ENCODE data around the gene SETSIP. TPM values are rescaled to one million over a fixed set of nuclear protein-coding genes. Genes with fewer than 3 reads are reported as not detected.
"Not testable (repeated sequence)": the region's sequence is repeated elsewhere in the genome, so short reads cannot be mapped to it uniquely, and the experiment has no call there.

Gene SETSIP
- total RNA-seq, 2 experiments from 2014 or later = not detected

DNA sequence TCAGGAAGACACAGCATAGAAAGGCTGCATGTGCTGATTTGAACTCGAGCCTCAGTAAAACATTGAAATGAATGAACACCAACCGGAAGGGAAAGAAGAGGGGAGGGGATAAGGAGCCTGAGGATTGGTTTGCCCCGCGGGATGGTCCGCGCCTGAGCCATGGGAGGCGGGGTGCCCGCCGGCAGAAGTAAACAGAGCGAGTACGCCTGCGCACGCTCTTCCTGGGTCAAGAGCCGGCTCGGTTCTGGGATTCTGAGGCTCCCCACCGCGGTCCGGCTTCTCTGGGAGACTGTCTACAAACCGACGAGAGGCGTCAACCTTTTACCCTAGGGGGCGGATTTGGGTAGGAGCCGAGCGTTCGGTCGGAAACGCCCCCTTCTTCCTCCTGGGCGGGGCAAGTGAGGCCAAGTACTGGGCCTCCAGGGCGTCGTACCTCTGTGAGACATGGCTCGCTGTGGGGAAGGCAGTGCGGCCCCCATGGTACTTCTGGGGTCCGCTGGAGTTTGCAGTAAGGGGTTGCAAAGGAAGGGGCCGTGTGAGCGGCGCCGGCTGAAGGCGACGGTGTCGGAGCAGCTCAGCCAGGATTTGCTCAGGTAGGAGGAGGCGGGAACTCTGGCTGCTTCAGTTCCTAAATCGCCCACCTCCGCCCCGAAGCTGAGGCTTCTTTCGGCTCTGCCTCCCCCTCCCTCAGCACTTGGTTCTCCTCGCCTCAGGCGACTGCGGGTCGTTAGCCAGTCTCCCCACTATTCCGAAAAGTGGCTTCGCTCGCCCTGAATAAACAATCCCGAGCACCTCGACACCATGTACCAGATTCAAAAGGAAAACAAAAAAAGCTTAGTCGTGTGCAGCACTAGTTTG lies 5.1 kb upstream of the SETSIP start, which contains the start of gene BTBD8:
BTBD8 (plus strand) TSS at position 218 of the 858 bp plus-strand sequence; CDS start at position 445, 227 bp downstream.
- Mint-ChIP-seq H3K9me3 (no peaks in the 10 kb centered on the region), H3K27me3 (no peaks in the 10 kb centered on the region), H3K36me3 (ENCODE audit: low read depth) (peaks cover 18% of the 10 kb centered on the region), H3K27ac (peak within 1 kb of the TSS; percentile 94), H3K4me1 (ENCODE audit: low read depth) (peaks cover 25% of the 10 kb centered on the region), H3K4me3 (peak within 1 kb of the TSS; percentile 94)
- Histone ChIP-seq H3K27me3 (ENCODE audit: control insufficient read depth in 1 of 2, insufficient read depth in 2 of 2, low read length in 2 of 2) (no peaks in the 10 kb centered on the region), H3K9me3 (ENCODE audit: control insufficient read depth in 1 of 2, insufficient read depth in 1 of 2, low read length in 2 of 2) (peaks cover 0 to 3% of the 10 kb centered on the region in 2 experiments), H3K4me1 (ENCODE audit: insufficient read depth, low read length) (peaks cover 8% of the 10 kb centered on the region), H3K4me3 (ENCODE audit: low read length) (peak within 1 kb of the TSS; percentile 69), H3K36me3 (ENCODE audit: insufficient read depth, low read length) (no peaks in the 10 kb centered on the region), H3K27ac (ENCODE audit: low read depth in 1 of 2, low read length in 2 of 2) (peak within 1 kb of the TSS; percentile 23 to 64)
- peak; percentile 73 to 92 (median 84) for DNase-seq
- intact Hi-C loops (cut with DNase I, micrococcal nuclease) = loop anchor here in 1 of 2 experiments (5.0 to 10.0 kb wide), 3 partner anchors 217 to 752 kb away; partner anchors contain the start of genes CDC7, GLMN, RPAP2 and RPL5
- ATAC-seq (ENCODE audit: poor library complexity) = peak; percentile 95
- CTCF ChIA-PET = no interaction called here
- TF ChIP-seq, protein P1, sequence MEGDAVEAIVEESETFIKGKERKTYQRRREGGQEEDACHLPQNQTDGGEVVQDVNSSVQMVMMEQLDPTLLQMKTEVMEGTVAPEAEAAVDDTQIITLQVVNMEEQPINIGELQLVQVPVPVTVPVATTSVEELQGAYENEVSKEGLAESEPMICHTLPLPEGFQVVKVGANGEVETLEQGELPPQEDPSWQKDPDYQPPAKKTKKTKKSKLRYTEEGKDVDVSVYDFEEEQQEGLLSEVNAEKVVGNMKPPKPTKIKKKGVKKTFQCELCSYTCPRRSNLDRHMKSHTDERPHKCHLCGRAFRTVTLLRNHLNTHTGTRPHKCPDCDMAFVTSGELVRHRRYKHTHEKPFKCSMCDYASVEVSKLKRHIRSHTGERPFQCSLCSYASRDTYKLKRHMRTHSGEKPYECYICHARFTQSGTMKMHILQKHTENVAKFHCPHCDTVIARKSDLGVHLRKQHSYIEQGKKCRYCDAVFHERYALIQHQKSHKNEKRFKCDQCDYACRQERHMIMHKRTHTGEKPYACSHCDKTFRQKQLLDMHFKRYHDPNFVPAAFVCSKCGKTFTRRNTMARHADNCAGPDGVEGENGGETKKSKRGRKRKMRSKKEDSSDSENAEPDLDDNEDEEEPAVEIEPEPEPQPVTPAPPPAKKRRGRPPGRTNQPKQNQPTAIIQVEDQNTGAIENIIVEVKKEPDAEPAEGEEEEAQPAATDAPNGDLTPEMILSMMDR (IDR thresholded peaks at IDR 0.05) = peak; percentile 22
- POLR2A ChIA-PET = interaction anchor here (0.5 to 1.4 kb wide), 7 partner anchors 11 to 1058 kb away, joined by 3 to 4 read pairs (median 3); partner anchors contain the start of genes GLMN and ZNF644

- ATAC-seq (ENCODE audit: poor library complexity) (no peak), DNase-seq (no peak)
- H3K36me3 Mint-ChIP-seq (ENCODE audit: low read depth) = peaks cover 18% of the 10 kb centered on the region
- peaks cover 25% of the 10 kb centered on the region for H3K4me1 Mint-ChIP-seq (ENCODE audit: low read depth)
- H3K27ac Mint-ChIP-seq = peak overlapping the region; percentile 94
- intact Hi-C loops (cut with DNase I, micrococcal nuclease) = no loop called here
- ChIA-PET CTCF (no interaction called here), POLR2A (no interaction called here)
- Histone ChIP-seq H3K27ac (ENCODE audit: low read depth in 1 of 2, low read length in 2 of 2) (peak overlapping the region in 1 of 2 donors; percentile 19), H3K4me1 (ENCODE audit: insufficient read depth, low read length) (peaks cover 8% of the 10 kb centered on the region), H3K36me3 (ENCODE audit: insufficient read depth, low read length) (no peaks in the 10 kb centered on the region), H3K9me3 (ENCODE audit: control insufficient read depth in 1 of 2, insufficient read depth in 1 of 2, low read length in 2 of 2) (no peaks in the 10 kb centered on the region), H3K4me3 (ENCODE audit: low read length) (no peak overlapping the region), H3K27me3 (ENCODE audit: control insufficient read depth in 1 of 2, insufficient read depth in 2 of 2, low read length in 2 of 2) (no peaks in the 10 kb centered on the region)
- H3K4me3 Mint-ChIP-seq = peak overlapping the region; percentile 94
- H3K9me3 Mint-ChIP-seq = no peaks in the 10 kb centered on the region
- TF ChIP-seq, protein P1 (IDR thresholded peaks at IDR 0.05) = no peak
- no peaks in the 10 kb centered on the region for H3K27me3 Mint-ChIP-seq
These were observed 4.2 kb upstream of the SETSIP start for GRCh38 chr1:92079441-92079840.

GRCh38 chr1:92078077-92078476 lies 2.9 kb upstream of the SETSIP start:
- H3K27me3 Mint-ChIP-seq; H3K27ac Mint-ChIP-seq; H3K4me1 ChIP-seq (ENCODE audit: insufficient read depth, low read length); H3K27ac ChIP-seq (ENCODE audit: low read depth in 1 of 2, low read length in 2 of 2); H3K36me3 ChIP-seq (ENCODE audit: insufficient read depth, low read length); intact Hi-C loops (cut with DNase I, micrococcal nuclease); H3K9me3 Mint-ChIP-seq; ATAC-seq (ENCODE audit: poor library complexity); DNase-seq; CTCF ChIA-PET; H3K9me3 ChIP-seq (ENCODE audit: control insufficient read depth in 1 of 2, insufficient read depth in 1 of 2, low read length in 2 of 2); H3K27me3 ChIP-seq (ENCODE audit: control insufficient read depth in 1 of 2, insufficient read depth in 2 of 2, low read length in 2 of 2); H3K4me3 ChIP-seq (ENCODE audit: low read length): not testable (repeated sequence)
- Mint-ChIP-seq H3K4me1 (ENCODE audit: low read depth) (peaks cover 21% of the 10 kb centered on the region), H3K4me3 (peak overlapping the region; percentile 20), H3K36me3 (ENCODE audit: low read depth) (peaks cover 11% of the 10 kb centered on the region)
- POLR2A ChIA-PET = interaction anchor here (0.6 kb wide), 1 partner anchor 15 kb away, joined by 3 read pairs; no protein-coding TSS in a partner anchor
